CD4-positive, alpha-beta T cell treated with Interleukin-17A for 1 hour (primary cell): Measurements from ENCODE around the gene RHBDD3.

ENCODE experiments used
- DNase-seq: peaks from one replicate; pipeline ENCODE4 v3.0.0-alpha.2; 2020

RHBDD3 gene

GRCh38 chr22:29306175-29306834, 38.5 kb upstream of the RHBDD3 start, which contains the start of gene GAS2L1:
Gene GAS2L1, plus strand, starts transcription at chr22:29306650. Its CDS starts 1,456 bp downstream, at chr22:29308106.
- peak; percentile 39 for DNase-seq

- no peak for DNase-seq
These were observed 38.0 kb upstream of the RHBDD3 start for GRCh38 chr22:29305836-29306174.

GRCh38 chr22:29302681-29303465, 35.1 kb upstream of the RHBDD3 start:
- DNase-seq: no peak

GRCh38 chr22:29302402-29302680, 34.6 kb upstream of the RHBDD3 start:
- no peak for DNase-seq

GRCh38 chr22:29301716-29302401, 34.1 kb upstream of the RHBDD3 start:
- no peak for DNase-seq

- no peak for DNase-seq
These were observed 33.2 kb upstream of the RHBDD3 start for GRCh38 chr22:29300807-29301601.

GRCh38 chr22:29300467-29300806, 32.7 kb upstream of the RHBDD3 start:
- no peak for DNase-seq

GRCh38 chr22:29299136-29299900, 31.5 kb upstream of the RHBDD3 start:
- no peak for DNase-seq

- no peak for DNase-seq
These were observed 30.9 kb upstream of the RHBDD3 start for GRCh38 chr22:29298641-29299040.

- no peak for DNase-seq
These were observed 24.6 kb upstream of the RHBDD3 start for GRCh38 chr22:29292379-29292778.

- DNase-seq: no peak
These were observed 23.4 kb upstream of the RHBDD3 start for GRCh38 chr22:29291215-29291614.

- no peak for DNase-seq
These were observed 22.3 kb upstream of the RHBDD3 start for GRCh38 chr22:29290061-29290460.

GRCh38 chr22:29288837-29289236, 21.1 kb upstream of the RHBDD3 start:
- DNase-seq: no peak

GRCh38 chr22:29284196-29284595, 16.4 kb upstream of the RHBDD3 start:
- DNase-seq: no peak

GRCh38 chr22:29277927-29278326, 10.1 kb upstream of the RHBDD3 start:
- DNase-seq: no peak

GRCh38 chr22:29275819-29276565, 8.2 kb upstream of the RHBDD3 start:
- DNase-seq: no peak

GRCh38 chr22:29275167-29275566, 7.4 kb upstream of the RHBDD3 start:
- no peak for DNase-seq

- DNase-seq: no peak
These were observed 4.8 kb upstream of the RHBDD3 start for GRCh38 chr22:29272624-29273023.

GRCh38 chr22:29270475-29271271, 2.9 kb upstream of the RHBDD3 start:
- peak; percentile 15 for DNase-seq

- DNase-seq: peak; percentile 13
These were observed 2.1 kb upstream of the RHBDD3 start for GRCh38 chr22:29269731-29270474.
